ENCODE data around the gene HOXA5.

HOXA5 gene

DNA sequence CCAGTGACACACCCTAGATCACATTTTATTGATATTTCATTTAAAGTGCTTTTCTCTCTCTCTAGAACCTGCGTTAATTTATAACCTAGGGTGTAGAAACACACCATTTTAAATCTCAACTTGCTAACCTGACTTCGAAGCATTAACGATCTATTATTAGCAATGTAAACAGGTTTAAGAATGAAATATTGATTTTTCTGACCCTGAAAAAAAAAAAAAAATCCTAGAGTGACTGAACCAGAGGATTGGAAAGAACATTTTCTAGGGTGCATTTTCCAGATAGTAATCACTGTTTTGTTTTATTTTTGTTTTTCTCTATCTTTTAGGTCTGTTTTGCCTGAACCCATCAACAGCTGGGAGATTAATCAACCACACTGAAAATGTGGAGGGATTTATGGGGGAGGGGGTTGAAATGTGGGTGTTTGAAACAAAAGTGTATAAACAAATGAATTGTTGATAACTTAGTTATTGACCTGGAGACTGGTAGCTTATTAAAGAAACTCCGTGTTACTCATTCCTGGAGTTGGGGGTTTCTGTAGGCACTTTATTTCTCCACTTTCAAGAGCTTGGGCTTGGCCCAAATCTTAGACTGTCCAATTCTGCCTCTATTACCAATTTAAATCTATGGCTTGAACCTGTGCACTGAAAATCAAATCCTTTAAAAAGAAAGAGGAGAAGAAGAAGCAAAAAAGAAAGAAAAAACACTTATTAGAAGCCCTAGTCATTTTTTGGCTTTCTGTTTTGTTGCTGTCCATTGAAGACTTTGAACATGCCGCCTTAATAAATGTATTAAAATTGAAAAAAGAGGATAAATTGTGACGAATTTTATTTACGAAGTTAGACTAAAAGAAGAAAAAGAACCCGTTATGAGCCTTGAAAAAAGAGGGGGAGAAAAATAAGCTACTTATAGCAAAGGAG, 43.8 kb downstream of the HOXA5 start:
- no peaks in the 10 kb centered on the region for H3K27me3 ChIP-seq (ENCODE audit: control insufficient read depth, insufficient read depth, low read length)
- TF ChIP-seq, protein P1, sequence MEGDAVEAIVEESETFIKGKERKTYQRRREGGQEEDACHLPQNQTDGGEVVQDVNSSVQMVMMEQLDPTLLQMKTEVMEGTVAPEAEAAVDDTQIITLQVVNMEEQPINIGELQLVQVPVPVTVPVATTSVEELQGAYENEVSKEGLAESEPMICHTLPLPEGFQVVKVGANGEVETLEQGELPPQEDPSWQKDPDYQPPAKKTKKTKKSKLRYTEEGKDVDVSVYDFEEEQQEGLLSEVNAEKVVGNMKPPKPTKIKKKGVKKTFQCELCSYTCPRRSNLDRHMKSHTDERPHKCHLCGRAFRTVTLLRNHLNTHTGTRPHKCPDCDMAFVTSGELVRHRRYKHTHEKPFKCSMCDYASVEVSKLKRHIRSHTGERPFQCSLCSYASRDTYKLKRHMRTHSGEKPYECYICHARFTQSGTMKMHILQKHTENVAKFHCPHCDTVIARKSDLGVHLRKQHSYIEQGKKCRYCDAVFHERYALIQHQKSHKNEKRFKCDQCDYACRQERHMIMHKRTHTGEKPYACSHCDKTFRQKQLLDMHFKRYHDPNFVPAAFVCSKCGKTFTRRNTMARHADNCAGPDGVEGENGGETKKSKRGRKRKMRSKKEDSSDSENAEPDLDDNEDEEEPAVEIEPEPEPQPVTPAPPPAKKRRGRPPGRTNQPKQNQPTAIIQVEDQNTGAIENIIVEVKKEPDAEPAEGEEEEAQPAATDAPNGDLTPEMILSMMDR (IDR thresholded peaks at IDR 0.05): no peak
- no peaks in the 10 kb centered on the region for H3K4me1 ChIP-seq
- H3K9ac ChIP-seq: no peak overlapping the region
- H2AFZ ChIP-seq: no peak overlapping the region
- H3K27ac ChIP-seq: no peak overlapping the region
- no peaks in the 10 kb centered on the region for H3K9me3 ChIP-seq (ENCODE audit: control insufficient read depth, low read length)
- H3K79me2 ChIP-seq: no peaks in the 10 kb centered on the region
- peak overlapping the region; percentile 86 for H3K4me2 ChIP-seq (ENCODE audit: low read length)
- H3K36me3 ChIP-seq (ENCODE audit: control insufficient read depth, insufficient read depth, low read length): no peaks in the 10 kb centered on the region
- H3K4me3 ChIP-seq (ENCODE audit: low read depth, low read length): peak overlapping the region; percentile 97

DNA sequence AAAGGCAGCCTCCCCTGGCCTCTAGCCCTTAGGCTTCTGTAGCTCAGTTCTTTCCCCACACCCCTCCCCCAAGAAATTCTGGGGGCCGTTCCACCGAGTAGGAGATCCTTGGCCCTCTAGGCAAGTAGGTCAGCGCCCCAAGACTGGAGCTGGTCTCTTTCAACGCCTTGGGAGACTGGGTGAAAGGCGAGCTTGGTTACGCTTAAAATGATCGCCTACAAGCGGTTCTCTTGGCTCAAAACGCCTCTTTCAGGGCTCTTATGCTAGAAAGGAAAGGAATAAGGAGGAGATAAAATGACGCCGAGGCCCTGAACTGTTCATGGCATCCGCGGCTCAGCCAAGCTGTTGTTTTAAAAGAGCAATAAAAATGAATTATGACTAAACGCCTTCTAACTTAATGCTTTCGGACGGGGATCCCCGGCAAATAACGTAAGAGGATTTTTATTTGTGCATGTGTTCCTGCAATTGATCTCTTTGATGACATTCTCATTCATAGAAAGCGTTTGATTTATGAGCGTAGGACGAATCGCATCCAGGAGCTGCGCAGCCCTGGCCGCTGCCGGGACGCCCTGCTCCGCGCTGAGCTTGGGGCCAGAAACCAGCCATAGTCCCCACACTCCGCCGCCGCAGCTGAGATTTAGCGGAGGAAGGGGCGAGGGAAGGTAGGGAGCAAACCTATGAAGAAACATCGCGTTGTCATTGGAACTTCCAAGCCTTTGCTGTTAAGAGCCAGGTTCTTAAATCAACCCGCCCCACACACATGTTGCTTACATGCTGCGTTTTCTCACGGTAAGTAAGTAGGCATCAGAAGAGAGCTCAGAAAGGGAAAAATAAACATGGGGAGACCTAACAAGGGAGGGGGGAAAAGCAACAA, 44.7 kb downstream of the HOXA5 start:
- TF ChIP-seq, protein P1 (IDR thresholded peaks at IDR 0.05): no peak
- Histone ChIP-seq H3K4me1 (no peaks in the 10 kb centered on the region), H3K27me3 (ENCODE audit: control insufficient read depth, insufficient read depth, low read length) (no peaks in the 10 kb centered on the region), H2AFZ (no peak overlapping the region), H3K4me3 (ENCODE audit: low read depth, low read length) (peak overlapping the region; percentile 97), H3K4me2 (ENCODE audit: low read length) (peak overlapping the region; percentile 86), H3K9ac (no peak overlapping the region), H3K9me3 (ENCODE audit: control insufficient read depth, low read length) (no peaks in the 10 kb centered on the region), H3K27ac (peak overlapping the region; percentile 24), H3K36me3 (ENCODE audit: control insufficient read depth, insufficient read depth, low read length) (no peaks in the 10 kb centered on the region), H3K79me2 (no peaks in the 10 kb centered on the region)

- Histone ChIP-seq H3K4me1 (no peaks in the 10 kb centered on the region), H3K9me3 (ENCODE audit: control insufficient read depth, low read length) (no peaks in the 10 kb centered on the region), H3K27me3 (ENCODE audit: control insufficient read depth, insufficient read depth, low read length) (no peaks in the 10 kb centered on the region), H3K4me3 (ENCODE audit: low read depth, low read length) (peak overlapping the region; percentile 97), H3K36me3 (ENCODE audit: control insufficient read depth, insufficient read depth, low read length) (no peaks in the 10 kb centered on the region), H3K4me2 (ENCODE audit: low read length) (peak overlapping the region; percentile 86), H3K79me2 (no peaks in the 10 kb centered on the region), H3K27ac (no peak overlapping the region), H3K9ac (no peak overlapping the region), H2AFZ (no peak overlapping the region)
- TF ChIP-seq, protein P1 (IDR thresholded peaks at IDR 0.05): no peak
Measured at GRCh38 chr7:27097686-27098577, 45.5 kb downstream of the HOXA5 start.

GRCh38 chr7:27096768-27097514, 46.5 kb downstream of the HOXA5 start:
- H2AFZ ChIP-seq: peak overlapping the region; percentile 94
- H3K4me1 ChIP-seq: no peaks in the 10 kb centered on the region
- H3K4me3 ChIP-seq (ENCODE audit: low read depth, low read length): peak overlapping the region; percentile 97
- TF ChIP-seq, protein P1 (IDR thresholded peaks at IDR 0.05): no peak
- H3K79me2 ChIP-seq: no peaks in the 10 kb centered on the region
- H3K36me3 ChIP-seq (ENCODE audit: control insufficient read depth, insufficient read depth, low read length): no peaks in the 10 kb centered on the region
- peak overlapping the region; percentile 52 for H3K27ac ChIP-seq
- no peak overlapping the region for H3K9ac ChIP-seq
- H3K4me2 ChIP-seq (ENCODE audit: low read length): peak overlapping the region; percentile 86
- no peaks in the 10 kb centered on the region for H3K27me3 ChIP-seq (ENCODE audit: control insufficient read depth, insufficient read depth, low read length)
- H3K9me3 ChIP-seq (ENCODE audit: control insufficient read depth, low read length): no peaks in the 10 kb centered on the region

Data from parathyroid adenoma (tissue), 2 donors.